NCI-H1048 (cell line): Measurements from ENCODE around the gene IGF2BP2.
"Not testable (repeated sequence)": the region's sequence is repeated elsewhere in the genome, so short reads cannot be mapped to it uniquely, and the experiment has no call there.

Experiments
- DNase-seq: peaks from one replicate; lab custom pipeline; 2025; lab: John Stamatoyannopoulos, UW

Gene IGF2BP2

GRCh38 chr3:185837414-185837813 lies 12.6 kb upstream of the IGF2BP2 start:
- no peak for DNase-seq

GRCh38 chr3:185831990-185832389 lies 7.1 kb upstream of the IGF2BP2 start:
- no peak for DNase-seq

DNA sequence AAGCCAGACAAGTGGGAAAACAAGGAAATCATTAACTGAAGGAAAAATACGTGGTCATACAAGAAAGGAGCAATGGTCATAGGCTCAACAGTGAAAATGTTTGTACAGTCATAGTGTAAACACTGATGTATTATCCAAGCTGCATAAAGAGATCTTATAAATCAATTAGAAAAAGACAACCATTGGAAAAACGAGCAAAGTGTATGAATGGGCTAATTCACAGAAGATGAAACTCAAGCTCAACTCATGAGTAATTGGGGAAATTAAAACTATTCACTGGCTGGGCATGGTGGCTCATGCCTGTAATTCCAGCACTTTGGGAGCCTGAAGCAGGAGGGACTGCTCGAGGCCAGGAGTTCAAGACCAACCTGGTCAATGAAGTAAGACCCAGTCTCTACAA lies 6.4 kb upstream of the IGF2BP2 start:
- no peak for DNase-seq

GRCh38 chr3:185830018-185830797 lies 5.4 kb upstream of the IGF2BP2 start:
- no peak for DNase-seq

GRCh38 chr3:185828755-185829154 lies 3.9 kb upstream of the IGF2BP2 start:
- DNase-seq = no peak

GRCh38 chr3:185827595-185828344 lies 2.9 kb upstream of the IGF2BP2 start:
- no peak for DNase-seq

- no peak for DNase-seq
Measured at GRCh38 chr3:185825639-185826481, 1.0 kb upstream of the IGF2BP2 start.

- DNase-seq = no peak
Measured at GRCh38 chr3:185824051-185825005, 514 bp downstream of the IGF2BP2 start.

GRCh38 chr3:185823078-185824044 lies 1.5 kb downstream of the IGF2BP2 start:
- DNase-seq = no peak

- DNase-seq = no peak
Measured at GRCh38 chr3:185822221-185823000, 2.4 kb downstream of the IGF2BP2 start.

GRCh38 chr3:185820973-185821758 lies 3.7 kb downstream of the IGF2BP2 start:
- DNase-seq = no peak

DNA sequence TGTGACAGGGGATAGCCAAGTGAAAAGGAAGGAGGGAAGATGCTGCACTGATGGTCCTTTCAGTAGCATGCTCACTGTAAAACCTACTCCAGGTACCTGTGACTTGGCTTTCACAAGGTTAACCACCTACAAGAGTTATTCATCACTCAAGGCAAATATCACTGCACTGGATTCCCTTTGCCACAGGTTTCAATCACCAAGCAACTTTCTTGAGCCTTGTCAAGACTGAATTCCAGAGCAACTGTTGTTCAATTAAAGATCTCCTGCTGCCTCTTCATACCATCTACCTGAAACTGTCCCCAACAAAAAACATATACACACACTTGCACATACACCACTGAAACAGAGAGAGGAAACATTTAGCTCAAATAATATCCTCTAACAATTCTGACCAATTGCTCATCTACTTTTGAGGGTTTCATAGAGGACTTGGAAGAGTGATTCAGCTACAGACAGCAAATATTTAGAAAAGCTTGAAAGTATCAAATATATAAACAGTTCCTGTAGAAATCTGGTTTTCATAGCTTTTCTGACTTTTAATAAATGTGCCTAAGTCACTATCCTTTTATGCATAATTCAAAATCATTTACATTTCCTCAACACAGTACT lies 6.5 kb downstream of the IGF2BP2 start:
- no peak for DNase-seq

GRCh38 chr3:185815391-185816282 lies 9.2 kb downstream of the IGF2BP2 start:
- no peak for DNase-seq

DNA sequence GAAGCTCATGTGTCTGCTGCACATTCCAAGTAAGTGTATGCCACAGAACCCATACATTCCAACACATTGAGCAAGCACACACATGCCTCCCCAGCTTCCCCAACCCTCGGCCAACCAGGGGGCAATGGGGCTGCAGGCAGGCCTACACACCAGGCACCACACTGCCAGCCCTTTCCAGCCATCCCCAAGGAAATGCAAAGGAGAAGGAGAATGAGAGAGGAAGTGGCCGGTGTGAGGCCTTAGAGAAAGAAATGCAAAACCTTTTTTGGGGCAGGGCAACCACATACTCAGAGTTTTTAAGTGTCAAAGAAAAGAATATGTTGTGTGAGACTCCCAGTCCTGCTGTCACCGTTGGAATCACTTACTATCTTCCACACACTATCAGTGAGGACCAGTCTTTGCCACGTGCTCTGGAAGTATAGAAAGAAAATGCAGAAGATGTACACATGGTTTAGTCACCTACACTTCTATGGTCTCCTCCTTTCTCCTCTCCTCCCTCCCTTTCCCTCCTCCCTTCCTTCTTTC lies 11.1 kb downstream of the IGF2BP2 start:
- no peak for DNase-seq

DNA sequence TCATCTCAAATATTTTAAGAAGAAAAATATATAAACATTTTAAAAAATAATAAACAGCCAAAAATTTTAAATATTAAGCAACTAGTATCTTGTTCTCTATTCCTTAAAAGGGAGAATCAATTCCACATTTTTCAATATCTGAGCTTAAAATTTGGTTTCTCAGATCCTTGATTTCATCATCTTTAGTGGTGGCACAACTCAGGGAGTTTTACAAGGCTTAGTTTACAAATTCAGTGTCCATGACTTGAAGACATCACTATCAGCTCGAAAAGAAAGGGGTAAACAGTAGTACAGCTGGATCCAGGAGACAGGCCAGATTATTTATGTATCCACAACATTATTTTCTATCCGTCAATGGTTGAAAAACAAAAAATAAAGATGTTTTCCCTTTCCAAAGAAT lies 11.6 kb downstream of the IGF2BP2 start:
- no peak for DNase-seq

- no peak for DNase-seq
Measured at GRCh38 chr3:185807445-185808068, 17.3 kb downstream of the IGF2BP2 start.

GRCh38 chr3:185798831-185799110 lies 26.1 kb downstream of the IGF2BP2 start:
- DNase-seq = not testable (repeated sequence)
